GM19452 (cell line): ENCODE measurements around the gene ACRBP.
A peak's percentile ranks its signal among the peaks of the same experiment; 100 is the strongest.
"Not testable (repeated sequence)": the region's sequence is repeated elsewhere in the genome, so short reads cannot be mapped to it uniquely, and the experiment has no call there.

Experiments
- ATAC-seq: cut with Tn5 transposase; IDR thresholded peaks from one replicate; pipeline ENCODE4 v1.9.1; 2021; ENCODE audit not compliant: unreplicated experiment

The ACRBP gene

DNA sequence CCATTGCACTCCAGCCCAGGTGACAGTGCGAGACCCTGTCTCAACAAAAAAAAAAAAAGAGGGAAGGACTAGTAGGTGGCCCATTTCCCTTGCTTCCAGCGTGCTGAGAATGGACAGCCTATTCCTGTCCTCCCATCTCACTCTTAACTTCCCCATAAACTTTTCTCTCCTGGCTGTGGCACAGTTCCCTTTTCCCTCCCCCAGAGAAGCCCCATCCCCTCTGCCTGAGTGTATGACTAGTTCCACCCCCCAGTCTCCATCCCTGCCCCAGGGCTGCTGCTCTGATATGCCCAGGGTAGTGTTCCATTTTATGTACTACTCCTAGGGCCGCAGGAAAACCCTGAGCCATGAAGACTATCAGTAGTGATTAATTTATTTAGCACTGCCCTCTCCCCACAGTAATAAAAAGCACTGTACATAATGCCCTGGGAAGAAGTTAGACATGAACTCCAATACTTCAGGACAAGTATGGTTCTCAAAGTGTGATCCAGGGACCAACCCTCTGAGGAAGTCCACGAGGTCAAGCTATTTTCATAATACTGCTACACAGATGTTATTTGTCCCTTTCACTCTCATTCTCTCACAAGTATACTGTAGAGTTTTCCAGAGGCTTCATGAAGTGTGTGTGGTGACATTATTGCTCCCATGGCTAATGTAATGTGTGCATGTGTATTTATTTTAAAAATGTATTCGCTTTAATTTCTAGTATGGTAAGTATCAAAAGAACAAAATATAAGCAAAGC lies 28.6 kb downstream of the ACRBP start:
- no peak for ATAC-seq

- no peak for ATAC-seq
Observed at GRCh38 chr12:6615802-6616201, 31.4 kb downstream of the ACRBP start.

DNA sequence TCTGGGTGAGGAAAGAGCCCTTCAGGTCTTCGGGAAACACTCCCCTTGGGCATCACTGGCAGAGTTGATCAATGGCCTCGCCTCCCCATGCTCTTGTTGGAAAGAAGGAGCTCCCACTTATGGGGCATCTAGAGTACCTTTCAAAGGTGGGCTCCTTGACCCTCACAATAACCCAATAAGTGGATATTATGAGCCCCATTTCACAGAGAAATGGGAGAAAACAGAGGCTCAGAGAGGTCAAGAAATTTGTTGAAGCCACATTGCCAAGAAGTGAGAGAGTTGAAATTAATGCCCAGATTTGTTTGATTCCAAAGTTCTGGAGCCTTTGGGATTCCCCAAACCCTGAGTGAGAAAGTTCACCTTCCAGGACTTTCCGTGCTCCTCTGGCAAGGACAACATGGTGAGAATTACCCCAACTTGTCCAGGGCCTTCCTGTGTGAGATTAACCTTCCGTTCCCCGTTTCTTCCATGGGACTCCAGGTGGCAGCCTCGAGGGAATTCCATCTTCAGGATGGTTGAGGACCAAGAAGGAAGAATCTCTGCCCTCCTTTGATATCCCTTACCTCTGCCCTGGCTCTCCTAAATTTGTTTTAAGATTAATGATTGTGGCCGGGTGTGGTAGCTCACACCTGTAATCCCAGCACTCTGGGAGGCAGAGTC lies 32.6 kb downstream of the ACRBP start:
- ATAC-seq: no peak

- no peak for ATAC-seq
Observed at GRCh38 chr12:6613776-6614512, 33.3 kb downstream of the ACRBP start.

DNA sequence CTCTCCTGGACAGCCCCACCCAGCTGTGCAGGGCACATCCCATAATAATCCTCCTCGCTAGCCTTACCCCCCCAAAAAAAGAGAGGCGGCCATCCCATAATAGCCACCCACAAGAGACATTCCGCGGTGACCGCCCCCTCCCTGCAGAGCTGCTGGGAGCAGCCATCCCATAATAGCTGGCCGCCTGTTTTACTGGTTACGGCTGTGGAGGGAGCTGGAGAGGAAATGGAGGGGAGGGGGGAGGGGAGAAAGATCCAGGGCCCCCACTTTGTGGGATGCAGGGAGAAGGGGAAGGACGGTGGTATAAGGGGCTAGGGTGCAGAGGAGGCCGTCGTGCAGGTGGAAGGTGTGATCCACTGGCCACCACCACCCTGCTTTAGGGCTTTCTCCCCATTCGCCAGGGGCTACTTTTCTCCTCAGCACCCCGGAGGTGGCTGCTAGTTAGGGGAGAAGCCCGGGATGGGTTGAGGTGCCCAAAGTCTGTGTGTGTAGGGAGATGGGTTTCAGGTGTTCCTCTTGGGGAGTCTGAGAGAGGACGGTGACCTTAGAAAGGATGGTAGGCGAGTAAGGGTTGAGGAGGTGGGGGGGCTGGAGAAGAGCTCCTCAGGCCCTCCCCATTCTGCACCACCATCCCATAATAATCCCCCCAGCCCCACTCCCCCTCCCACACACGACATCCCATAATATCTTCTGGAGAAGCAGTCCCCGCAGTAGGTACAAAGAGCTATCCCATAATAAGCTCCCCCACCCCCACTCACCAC lies 34.0 kb downstream of the ACRBP start:
- ATAC-seq: no peak

- ATAC-seq: no peak
Observed at GRCh38 chr12:6612652-6613014, 34.6 kb downstream of the ACRBP start.

DNA sequence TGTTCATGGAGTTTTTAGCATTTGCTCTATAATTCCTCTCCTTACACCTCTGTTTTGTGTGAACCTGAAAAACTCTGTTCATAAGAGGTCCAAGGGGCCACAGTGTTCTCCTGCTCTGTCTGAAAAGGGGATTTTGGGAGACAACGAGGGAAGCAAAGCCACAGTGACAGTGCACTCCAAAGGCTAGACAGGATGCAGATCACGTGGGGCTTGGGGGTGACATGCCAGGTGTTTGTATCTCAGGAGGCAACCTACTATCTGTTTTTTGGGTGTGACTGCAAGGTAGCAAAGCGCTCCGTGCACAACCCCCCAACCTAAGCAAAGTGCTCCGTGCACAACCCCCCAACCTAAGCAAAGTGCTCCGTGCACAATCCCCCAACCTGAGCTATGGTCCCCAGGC lies 35.0 kb downstream of the ACRBP start:
- ATAC-seq: no peak

DNA sequence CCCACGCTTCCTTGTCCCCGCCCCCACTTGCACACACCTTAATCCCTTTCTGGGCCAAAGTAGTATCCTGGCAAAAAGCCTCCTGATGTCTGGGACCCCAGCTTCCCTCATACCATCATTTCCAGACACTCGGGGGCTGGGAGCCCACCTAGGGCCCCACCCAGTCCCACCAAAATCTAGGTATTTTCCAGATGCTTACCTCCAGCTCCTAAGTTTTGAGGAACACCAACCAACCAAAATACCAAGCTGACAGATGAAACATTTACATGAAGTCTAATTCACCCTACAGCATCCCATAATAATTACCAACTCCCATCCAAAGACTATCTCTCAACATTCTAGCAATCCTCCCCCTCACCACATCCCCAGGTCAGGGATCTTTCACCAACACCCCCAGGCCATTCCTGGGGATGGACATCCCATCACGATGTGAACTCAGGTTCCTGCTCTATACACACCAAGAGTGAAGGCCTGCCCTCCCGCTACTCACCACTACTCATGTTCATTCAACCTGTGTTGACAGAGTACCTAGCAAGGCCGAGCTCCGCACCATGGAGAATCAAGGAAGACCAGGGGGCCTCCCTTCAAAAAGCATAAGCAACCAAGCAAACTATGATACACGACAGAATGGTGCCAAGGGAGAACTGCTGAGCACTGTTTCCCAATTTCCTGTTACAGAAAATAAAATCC lies 38.5 kb downstream of the ACRBP start:
- ATAC-seq: no peak

DNA sequence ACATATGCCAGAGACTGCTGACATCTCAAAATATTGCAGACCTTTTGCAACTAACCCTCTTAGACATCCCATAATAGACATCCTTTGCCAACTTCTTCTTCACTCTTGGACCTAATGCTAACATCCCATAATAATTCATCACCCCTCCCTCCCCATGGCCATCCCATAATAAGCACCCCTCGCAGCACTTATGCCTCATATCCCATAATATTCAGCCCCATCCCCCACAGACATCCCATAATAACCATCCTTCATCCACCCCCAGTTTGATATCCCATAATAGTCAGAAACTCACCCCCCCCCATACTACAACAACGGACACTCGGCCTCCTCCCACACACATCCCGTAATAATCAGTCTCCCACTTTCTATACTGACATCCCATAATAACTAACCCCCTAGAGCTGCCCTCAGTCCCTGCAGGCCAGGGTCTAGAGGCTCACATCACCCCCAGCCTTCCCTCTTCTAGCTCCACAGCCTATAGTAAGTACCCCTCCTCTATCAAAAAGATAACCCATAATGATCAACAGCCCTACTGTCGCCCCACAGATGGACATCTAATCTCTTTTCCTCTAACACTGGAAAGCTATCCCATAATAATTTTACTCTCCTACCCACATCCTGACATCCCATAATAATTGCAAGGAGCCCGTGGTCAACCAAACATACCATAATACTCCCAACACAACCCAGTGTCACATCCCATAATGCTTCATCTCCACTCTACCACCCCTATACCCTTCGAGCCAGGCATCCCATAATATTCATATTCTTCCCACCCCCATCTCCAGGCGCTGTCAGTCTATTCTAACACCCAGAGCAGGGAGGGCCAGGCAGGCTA lies 39.3 kb downstream of the ACRBP start:
- ATAC-seq: peak; percentile 43

GRCh38 chr12:6606331-6607131 lies 40.7 kb downstream of the ACRBP start:
- no peak for ATAC-seq

- ATAC-seq: no peak
Observed at GRCh38 chr12:6605421-6606330, 41.6 kb downstream of the ACRBP start.

- no peak for ATAC-seq
Observed at GRCh38 chr12:6604259-6605029, 42.8 kb downstream of the ACRBP start.

- no peak for ATAC-seq
Observed at GRCh38 chr12:6603095-6603567, 44.1 kb downstream of the ACRBP start.

GRCh38 chr12:6602526-6602925 lies 44.7 kb downstream of the ACRBP start:
- no peak for ATAC-seq

DNA sequence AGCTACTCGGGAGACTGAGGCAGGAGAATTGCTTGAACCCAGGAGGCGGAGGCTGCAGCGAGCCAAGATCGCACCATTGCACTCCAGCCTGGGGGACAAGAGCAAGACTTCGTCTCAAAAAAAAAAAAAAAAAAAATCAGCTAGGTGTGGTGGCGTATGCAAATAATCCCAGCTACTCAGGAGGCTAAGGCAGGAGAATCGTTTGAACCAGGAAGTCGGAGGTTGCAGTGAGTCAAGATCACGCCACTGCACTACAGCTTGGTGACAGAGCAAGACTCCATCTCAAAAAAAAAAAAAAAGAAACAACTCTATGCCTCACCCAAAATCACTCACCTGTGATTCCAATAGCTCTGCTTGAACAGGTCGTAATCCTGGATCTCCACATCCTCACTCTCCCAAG lies 51.6 kb downstream of the ACRBP start:
- ATAC-seq: not testable (repeated sequence)

DNA sequence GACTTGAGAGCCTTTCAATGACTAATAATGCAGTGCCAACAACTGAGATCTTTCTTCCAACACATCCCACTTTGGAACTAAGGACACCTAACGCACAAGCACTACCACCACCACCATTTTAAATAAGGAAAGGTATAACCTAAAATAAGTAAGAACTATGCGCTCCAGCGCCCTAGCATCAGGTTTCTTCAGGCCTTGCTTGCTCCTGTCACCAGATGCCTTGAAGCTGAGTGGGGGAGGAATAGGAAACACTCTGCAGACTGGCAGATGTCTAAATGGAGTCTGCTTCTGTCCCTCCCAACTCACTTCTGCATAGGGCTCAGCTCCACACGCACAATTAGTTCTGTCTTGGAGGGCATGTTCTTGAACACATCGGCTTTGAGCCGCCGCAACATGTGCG lies 55.1 kb downstream of the ACRBP start:
- ATAC-seq: no peak
